GM18517 (cell line): ENCODE data around the gene CYP27B1.

Experiments
- ATAC-seq: cut with Tn5 transposase; IDR thresholded peaks from one replicate; pipeline ENCODE4 v1.9.1; 2021; ENCODE audit warnings: mild to moderate bottlenecking, moderate library complexity; ENCODE audit not compliant: unreplicated experiment

CYP27B1 gene, protein sequence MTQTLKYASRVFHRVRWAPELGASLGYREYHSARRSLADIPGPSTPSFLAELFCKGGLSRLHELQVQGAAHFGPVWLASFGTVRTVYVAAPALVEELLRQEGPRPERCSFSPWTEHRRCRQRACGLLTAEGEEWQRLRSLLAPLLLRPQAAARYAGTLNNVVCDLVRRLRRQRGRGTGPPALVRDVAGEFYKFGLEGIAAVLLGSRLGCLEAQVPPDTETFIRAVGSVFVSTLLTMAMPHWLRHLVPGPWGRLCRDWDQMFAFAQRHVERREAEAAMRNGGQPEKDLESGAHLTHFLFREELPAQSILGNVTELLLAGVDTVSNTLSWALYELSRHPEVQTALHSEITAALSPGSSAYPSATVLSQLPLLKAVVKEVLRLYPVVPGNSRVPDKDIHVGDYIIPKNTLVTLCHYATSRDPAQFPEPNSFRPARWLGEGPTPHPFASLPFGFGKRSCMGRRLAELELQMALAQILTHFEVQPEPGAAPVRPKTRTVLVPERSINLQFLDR

DNA sequence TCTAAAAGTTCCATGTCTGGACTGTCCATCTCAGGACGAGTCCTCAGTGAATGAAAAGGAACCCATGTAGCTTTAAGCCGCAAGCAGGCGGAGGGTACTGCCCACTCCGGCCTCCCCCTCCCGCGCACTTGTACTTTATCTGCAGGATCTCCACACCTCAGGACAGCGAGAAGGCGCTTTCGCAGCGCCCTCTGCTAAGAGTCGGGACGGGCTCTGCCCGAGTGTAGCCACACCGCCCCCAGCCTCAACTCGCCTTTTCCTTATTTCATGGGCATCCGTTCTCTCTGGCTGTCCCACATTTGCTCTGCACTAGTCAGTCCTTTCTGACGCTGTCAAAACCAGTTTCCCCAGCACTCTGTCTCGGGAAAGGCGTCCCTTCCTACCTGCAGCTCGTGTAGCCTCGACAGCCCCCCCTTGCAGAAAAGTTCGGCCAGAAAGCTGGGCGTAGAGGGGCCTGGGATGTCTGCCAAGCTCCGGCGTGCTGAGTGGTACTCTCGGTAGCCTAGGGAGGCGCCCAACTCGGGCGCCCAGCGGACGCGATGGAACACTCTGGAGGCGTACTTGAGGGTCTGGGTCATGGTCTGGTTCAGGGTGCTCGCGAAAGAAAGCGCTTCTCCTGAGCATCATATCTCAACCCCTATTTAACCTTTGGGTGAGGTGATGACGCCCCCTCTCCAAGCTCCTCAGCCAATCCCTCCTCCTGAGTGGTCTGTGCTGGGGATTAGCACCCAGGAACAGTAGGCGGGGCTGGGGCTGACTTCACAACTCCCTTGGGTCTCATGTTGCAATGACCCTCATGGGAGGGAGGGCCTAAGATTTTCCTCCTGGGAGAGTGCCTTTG, at the start of gene CYP27B1:
Gene CYP27B1 (minus strand): TSS at position 615 of the 841 bp plus-strand sequence. CDS start 37 bp downstream, at position 578.
- ATAC-seq = no peak

DNA sequence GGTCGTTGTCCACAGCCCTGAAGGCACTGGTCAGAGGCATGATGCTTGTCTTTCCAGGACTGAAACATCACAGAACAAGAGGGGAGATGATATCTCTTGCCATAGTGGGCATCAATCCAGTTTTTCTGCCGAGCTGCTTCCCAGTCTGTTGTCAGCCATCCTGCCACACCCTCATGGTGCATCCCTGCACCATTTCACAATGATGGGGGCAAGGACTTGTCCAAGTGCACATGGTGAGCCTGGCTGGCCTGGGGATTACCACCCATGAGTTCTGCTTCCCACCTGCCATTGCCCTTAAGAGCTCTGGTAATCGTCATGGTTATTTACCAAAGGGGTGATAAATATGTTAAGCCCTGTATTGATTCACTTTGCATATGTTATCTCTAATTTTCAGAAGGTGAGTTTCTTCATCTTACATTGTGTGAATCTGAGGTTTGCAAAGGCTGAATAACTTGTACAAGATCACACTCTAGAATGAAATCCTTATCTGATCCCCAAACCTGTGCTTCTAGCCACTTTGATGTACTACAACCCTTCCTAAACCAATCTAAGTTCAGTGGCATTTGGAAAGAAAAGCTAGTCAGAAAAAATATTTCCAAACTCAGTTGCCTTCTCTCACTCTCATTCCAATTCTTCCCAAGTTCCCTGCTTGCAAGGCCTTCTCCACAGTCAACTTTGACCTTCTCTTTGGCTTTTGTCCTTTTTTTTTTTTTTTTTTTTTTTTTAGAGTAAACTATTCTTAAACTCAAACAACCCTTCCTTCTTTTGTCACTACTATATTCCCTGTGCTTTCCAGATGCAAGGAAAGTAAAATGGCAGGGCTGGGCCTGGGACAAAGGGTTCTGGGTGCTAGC, 49.4 kb upstream of the CYP27B1 start:
- ATAC-seq = no peak

- ATAC-seq = no peak
Measured at GRCh38 chr12:57815177-57816000, 48.5 kb upstream of the CYP27B1 start.

DNA sequence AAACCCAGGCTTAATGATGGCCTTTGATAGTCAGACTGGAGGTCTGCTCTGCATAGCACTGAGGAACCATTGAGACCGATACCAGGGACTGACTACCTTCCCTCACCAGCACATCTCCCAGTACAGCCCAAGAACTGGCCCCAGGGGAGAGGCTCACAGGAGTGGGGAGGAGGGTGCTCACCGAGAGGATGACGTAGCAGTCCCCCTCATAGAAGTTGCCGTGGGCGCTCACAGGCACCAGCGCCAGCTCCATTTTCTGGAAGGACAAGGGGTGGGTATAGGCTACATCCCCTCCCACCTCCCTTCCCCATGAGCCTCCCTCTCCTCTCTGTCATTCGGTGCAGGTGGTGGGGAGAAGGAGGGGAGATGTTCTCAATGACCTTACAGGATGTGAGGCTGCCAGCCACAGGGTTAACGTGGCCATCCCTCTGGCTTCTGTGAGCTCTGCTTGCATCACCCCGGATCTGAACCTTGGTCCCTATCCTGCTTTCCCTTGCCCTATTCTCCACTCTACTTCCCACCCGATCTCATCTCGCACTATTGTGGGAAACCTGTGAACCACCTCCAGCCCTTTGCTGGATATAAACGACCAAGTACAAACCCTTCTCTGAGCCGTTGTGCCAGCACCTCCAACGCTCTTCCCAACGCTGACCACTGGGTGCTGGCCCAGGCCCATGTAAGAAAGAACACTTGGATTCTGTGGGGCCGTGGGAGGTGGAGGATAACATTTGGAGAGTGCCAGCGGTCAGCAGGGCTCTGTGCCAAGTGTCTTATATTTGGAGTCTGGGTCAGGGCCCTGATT, 47.3 kb upstream of the CYP27B1 start:
- ATAC-seq = no peak

- ATAC-seq = no peak
Measured at GRCh38 chr12:57813111-57813970, 46.5 kb upstream of the CYP27B1 start.

DNA sequence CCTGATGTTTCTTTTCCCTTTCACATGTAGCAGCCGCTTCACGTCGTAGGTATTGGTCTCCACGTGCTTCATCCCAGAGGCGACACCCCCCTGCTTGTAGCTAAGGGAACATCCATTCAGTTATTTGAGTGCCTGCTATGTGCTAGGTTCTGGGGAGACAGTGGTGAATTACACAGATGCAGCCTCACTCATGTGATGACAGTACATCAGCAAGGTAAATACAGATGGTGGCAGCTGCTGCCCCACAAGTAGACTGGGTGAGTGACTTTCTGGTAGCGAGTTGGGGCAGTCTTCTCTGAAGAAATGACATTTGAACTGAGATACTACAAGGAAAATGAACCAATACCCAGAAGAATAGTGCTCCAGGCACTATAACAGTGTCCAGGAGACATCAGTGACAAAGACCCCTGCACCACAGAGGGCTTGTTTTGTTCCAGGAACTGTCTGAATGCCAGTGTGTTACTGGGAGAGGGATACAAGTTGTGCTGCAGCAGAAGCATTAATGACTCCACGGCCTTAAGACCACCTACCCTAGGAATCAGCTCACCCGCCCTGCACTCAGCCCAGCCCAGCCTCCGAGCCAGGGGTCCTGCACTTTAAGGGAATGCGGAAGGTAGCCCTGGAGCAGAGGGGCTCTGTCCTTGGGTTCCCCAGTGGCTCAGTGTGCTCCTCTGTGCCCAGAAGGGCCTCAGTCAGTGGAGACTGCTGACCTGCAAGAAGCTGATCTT, 44.3 kb upstream of the CYP27B1 start:
- ATAC-seq = no peak

- ATAC-seq = no peak
Measured at GRCh38 chr12:57810450-57810849, 43.6 kb upstream of the CYP27B1 start.

GRCh38 chr12:57809425-57809824, 42.5 kb upstream of the CYP27B1 start:
- ATAC-seq = no peak

- no peak for ATAC-seq
Measured at GRCh38 chr12:57808351-57808750, 41.5 kb upstream of the CYP27B1 start.

GRCh38 chr12:57807285-57807684, 40.4 kb upstream of the CYP27B1 start:
- ATAC-seq = no peak

DNA sequence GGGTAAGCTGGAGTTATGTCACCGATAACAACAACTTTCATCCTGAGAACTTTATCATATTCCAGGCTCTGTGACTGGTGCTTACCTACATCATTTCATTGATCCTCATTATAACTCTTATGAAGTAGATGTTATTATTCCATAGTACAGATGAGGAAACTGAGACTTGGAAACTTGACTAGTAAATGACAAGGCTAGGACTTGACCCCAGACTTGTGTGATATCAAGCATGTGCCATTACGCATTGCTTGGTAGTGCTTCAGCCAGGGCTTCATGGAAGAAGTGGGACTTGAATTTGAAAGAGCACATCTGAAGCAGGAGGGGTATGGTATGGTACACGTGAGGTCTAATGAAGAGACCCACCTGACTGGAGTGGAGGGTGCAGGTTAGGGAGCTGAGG, 39.8 kb upstream of the CYP27B1 start:
- ATAC-seq = no peak

GRCh38 chr12:57803319-57803893, 36.5 kb upstream of the CYP27B1 start:
- ATAC-seq = no peak

- no peak for ATAC-seq
Measured at GRCh38 chr12:57802607-57803006, 35.7 kb upstream of the CYP27B1 start.

DNA sequence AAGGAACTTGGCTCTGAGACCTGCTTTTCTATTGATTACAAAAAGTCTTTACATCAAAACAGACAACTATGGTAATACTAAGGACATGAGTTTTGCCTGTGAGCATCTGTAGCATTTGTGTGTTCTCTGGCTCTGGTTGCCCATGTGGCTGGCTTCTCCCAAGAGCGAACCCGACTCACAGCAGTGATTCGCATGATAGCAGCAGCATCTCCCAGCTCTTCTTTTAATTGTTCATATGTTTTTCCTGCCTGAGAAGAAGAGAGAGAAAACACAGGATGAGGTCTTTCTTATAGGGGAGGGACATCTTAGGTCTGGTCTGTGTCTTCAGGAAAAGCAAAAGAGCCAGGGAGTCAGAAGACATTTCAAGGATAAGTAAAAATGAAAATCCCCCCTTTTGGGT, 34.1 kb upstream of the CYP27B1 start:
- ATAC-seq = no peak

DNA sequence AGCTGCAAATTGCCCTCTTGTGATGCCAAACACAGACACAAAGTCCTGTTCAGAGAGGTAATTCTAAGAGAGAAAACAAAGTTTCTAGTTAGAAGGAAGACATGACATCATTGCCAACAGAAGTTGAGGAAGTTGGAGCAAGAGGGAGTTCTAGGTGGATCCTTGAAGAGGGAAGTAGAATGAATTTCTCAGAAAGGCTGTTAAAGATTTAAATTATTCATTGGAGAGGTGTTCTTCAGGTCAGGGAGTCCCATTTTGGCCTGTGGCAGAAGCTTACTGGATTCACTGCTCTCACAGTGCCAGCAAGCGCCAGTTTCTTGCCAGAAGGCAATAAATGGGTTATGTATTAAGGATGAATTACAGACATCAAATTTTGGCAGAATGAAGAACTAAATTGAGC, 31.1 kb upstream of the CYP27B1 start:
- ATAC-seq = no peak

DNA sequence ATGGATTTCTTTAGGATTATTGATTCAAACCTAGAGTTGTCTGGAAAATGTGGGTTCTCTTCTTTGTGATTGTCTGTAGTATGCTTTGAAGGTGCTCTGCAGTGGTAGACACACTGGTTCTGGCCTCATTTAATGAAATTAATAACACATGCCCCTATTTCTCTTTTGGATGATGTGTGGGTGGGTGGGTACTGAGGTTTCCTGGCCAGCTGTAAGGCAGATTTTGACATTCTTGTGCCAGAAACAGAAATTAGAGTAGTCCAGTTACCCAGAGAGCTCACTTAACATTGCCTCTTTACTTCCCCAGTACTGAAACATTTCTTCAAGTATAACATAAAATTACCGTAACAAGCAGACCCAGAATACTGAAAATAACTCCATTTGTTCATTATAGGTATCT, 30.1 kb upstream of the CYP27B1 start:
- no peak for ATAC-seq

GRCh38 chr12:57795354-57795753, 28.5 kb upstream of the CYP27B1 start:
- ATAC-seq = no peak
